T-helper 17 cell (primary cell): ENCODE data around the gene AQP7. TPM values are rescaled to one million over a fixed set of nuclear protein-coding genes. Genes with fewer than 3 reads are reported as not detected.

ENCODE experiments used
- ATAC-seq: fragments of 150-1000 bp; cut with Tn5 transposase; 2 replicates; pipeline ENCODE4 v1.10.0; 2021; ENCODE audit warnings: mild to moderate bottlenecking, moderate library complexity
- DNase-seq, 3 donors: peaks; one replicate each; pipeline versions ENCODE4 v3.0.0 to v3.0.0-alpha.2; 2020 to 2021
- H3K9me3 ChIP-seq: one replicate; pipeline ENCODE4 v1.7.0; 2013; ENCODE audit warnings: low read length, mild to moderate bottlenecking; ENCODE audit not compliant: control insufficient read depth, poor library complexity, severe bottlenecking
- H3K27ac Mint-ChIP-seq: one replicate; pipeline ENCODE4 v1.8.0; 2022; ENCODE audit warnings: mild to moderate bottlenecking, moderate library complexity, mixed read lengths
- H3K27me3 Mint-ChIP-seq: one replicate; pipeline ENCODE4 v1.8.0; 2022; ENCODE audit warnings: mixed read lengths
- H3K36me3 Mint-ChIP-seq: one replicate; pipeline ENCODE4 v1.8.0; 2022; ENCODE audit warnings: low read depth, mixed read lengths
- H3K4me1 Mint-ChIP-seq: one replicate; pipeline ENCODE4 v1.8.0; 2022; ENCODE audit warnings: mild to moderate bottlenecking, mixed read lengths
- H3K4me3 Mint-ChIP-seq: one replicate; pipeline ENCODE4 v1.8.0; 2022; ENCODE audit warnings: mild to moderate bottlenecking, moderate library complexity, mixed read lengths
- total RNA-seq, 4 donors: library from RNA in 2 of 4; stranded (reverse) in 2 of 4; gene quantifications; one replicate each; pipeline ENCODE4 v1.2.3 and lab custom pipeline; 2022 to 2026

AQP7 gene
- total RNA-seq, 2 donors from 2014 or later = 0.31 to 1.2 TPM

GRCh38 chr9:33440204-33440603, 37.8 kb upstream of the AQP7 start:
- peak overlapping the region; percentile 32 for H3K27ac Mint-ChIP-seq
- DNase-seq (no peak), ATAC-seq (no peak)
- no peaks in the 10 kb centered on the region for H3K9me3 ChIP-seq
- H3K4me1 Mint-ChIP-seq = peaks cover 55% of the 10 kb centered on the region
- peak overlapping the region; percentile 68 for H3K4me3 Mint-ChIP-seq
- peaks cover 8% of the 10 kb centered on the region for H3K36me3 Mint-ChIP-seq
- no peaks in the 10 kb centered on the region for H3K27me3 Mint-ChIP-seq

DNA sequence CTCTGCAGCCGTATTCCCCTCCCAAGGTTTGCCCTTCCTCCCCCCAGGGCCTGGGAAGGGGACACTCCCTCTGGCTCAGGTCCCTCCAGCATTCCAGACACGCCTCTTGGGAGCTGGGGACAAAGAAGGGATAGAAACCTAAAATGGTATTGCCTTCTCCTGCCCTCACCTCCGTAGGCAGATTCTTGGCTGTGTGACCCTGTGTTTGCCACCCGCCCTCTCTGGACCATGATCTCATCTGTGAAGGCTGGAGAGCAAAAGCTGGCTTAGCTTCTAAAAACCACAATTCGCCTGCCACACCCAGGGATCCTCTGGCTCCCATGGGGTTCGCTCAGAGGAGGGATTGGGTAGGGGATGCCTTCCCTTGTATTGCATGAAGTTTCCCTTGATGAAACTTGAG, 37.4 kb upstream of the AQP7 start:
- H3K4me1 Mint-ChIP-seq = peaks cover 50% of the 10 kb centered on the region
- H3K36me3 Mint-ChIP-seq = peaks cover 7% of the 10 kb centered on the region
- H3K9me3 ChIP-seq = no peaks in the 10 kb centered on the region
- no peaks in the 10 kb centered on the region for H3K27me3 Mint-ChIP-seq
- peak overlapping the region; percentile 60 for H3K27ac Mint-ChIP-seq
- ATAC-seq = no peak
- H3K4me3 Mint-ChIP-seq = peak overlapping the region; percentile 68
- no peak for DNase-seq

DNA sequence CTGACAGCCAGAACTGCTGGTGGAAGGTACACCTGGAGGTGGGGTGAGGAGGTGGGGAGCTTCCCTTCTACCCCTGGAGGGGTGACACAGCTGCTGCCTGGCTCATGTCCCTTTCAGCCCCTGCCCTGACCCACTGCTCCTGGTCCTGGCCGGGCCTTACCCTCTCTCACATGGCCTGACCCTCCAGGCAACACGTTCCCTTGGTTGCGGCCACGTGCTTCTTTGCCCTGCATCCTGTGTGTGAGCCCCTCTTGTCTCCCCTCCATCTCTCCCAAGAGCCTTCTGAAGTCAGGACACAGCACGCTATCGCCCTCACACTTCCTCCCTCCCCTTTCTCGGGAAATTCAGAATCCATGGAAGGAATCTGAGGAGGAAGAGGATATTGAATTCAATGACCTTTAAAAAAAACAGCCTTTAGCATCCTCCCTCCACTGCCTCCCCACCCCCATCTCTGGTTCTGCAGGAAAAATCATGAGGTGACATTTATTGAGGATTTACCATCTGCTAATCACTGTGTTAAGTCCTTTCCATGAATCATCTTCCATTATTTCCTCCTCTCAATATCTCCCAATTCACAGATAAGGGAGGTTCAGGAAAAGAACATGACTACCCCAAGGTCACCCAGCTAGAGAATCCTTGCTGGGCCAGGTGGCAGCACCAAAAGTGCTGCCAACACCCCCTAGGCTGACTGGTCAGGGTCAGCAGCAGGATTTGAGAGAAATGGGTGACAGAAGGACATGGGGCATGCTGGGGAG, 36.7 kb upstream of the AQP7 start:
- H3K4me3 Mint-ChIP-seq = no peak overlapping the region

GRCh38 chr9:33437898-33438297, 35.5 kb upstream of the AQP7 start:
- DNase-seq = no peak

More for the DNA sequence above, 36.7 kb upstream of the AQP7 start:
- peaks cover 7% of the 10 kb centered on the region for H3K36me3 Mint-ChIP-seq
- no peaks in the 10 kb centered on the region for H3K9me3 ChIP-seq
- no peak for ATAC-seq
- H3K27ac Mint-ChIP-seq = peak overlapping the region; percentile 60
- H3K27me3 Mint-ChIP-seq = no peaks in the 10 kb centered on the region
- no peak for DNase-seq
- peaks cover 50% of the 10 kb centered on the region for H3K4me1 Mint-ChIP-seq

DNA sequence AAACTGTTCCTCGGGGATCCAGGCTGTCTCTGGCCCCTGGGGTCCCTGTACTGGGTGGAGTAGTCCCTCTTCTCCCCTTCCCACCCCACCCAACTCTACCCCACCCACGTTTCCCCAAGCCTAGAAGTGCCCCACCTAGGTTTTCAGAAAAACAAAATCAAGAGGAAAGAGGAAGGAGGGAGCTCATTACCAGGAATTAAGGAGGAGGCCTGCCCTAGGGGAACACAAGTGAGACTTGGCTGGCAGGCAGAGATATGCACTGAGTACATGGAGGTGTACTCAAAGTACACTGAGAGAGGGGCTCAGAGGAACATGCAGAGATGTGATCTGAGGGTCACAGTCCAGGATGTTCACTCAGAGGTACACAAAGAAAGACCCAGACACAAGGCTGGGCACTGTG, 34.8 kb upstream of the AQP7 start:
- Mint-ChIP-seq H3K4me3 (no peak overlapping the region), H3K36me3 (peaks cover 7% of the 10 kb centered on the region), H3K27me3 (no peaks in the 10 kb centered on the region), H3K4me1 (peaks cover 45% of the 10 kb centered on the region), H3K27ac (peak overlapping the region; percentile 62)
- DNase-seq (no peak), ATAC-seq (no peak)
- no peaks in the 10 kb centered on the region for H3K9me3 ChIP-seq

More at GRCh38 chr9:33437898-33438297, 35.5 kb upstream of the AQP7 start:
- Mint-ChIP-seq H3K27me3 (no peaks in the 10 kb centered on the region), H3K27ac (no peak overlapping the region), H3K4me1 (peaks cover 46% of the 10 kb centered on the region), H3K36me3 (peaks cover 7% of the 10 kb centered on the region), H3K4me3 (no peak overlapping the region)
- H3K9me3 ChIP-seq = no peaks in the 10 kb centered on the region
- ATAC-seq = no peak

DNA sequence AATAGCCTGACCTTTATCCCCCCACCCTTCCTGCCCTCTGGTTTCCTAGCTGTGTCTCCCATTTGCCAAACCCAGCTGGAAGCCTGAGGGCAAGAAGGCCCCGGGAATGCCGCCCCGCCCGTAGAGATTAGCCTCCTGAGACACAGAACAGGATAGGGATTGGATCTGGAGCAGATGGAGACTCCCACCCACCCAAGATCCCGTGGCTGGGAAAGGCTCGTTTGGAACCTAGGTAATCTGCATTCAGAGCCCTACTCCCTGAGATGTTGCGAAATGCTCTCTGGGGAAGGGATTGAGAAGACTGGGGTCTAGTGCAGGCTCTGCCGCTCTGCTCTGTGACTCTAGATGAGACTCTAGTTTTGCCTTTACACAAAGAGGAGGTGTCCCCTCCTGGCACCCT, 34.1 kb upstream of the AQP7 start:
- Mint-ChIP-seq H3K4me1 (peaks cover 42% of the 10 kb centered on the region), H3K4me3 (no peak overlapping the region), H3K27me3 (no peaks in the 10 kb centered on the region), H3K27ac (peak overlapping the region; percentile 37), H3K36me3 (peaks cover 7% of the 10 kb centered on the region)
- no peak for DNase-seq
- H3K9me3 ChIP-seq = no peaks in the 10 kb centered on the region
- no peak for ATAC-seq

- H3K4me3 Mint-ChIP-seq = no peak overlapping the region
- H3K4me1 Mint-ChIP-seq = peaks cover 38% of the 10 kb centered on the region
- peaks cover 7% of the 10 kb centered on the region for H3K36me3 Mint-ChIP-seq
- H3K27ac Mint-ChIP-seq = peak overlapping the region; percentile 37
- no peak for ATAC-seq
- no peak for DNase-seq
- no peaks in the 10 kb centered on the region for H3K9me3 ChIP-seq
- H3K27me3 Mint-ChIP-seq = no peaks in the 10 kb centered on the region
Measured at GRCh38 chr9:33435821-33436277, 33.5 kb upstream of the AQP7 start.

GRCh38 chr9:33434317-33435105, 32.1 kb upstream of the AQP7 start:
- no peak for ATAC-seq
- Mint-ChIP-seq H3K4me3 (no peak overlapping the region), H3K27me3 (no peaks in the 10 kb centered on the region), H3K27ac (no peak overlapping the region), H3K4me1 (peaks cover 31% of the 10 kb centered on the region), H3K36me3 (no peaks in the 10 kb centered on the region)
- no peaks in the 10 kb centered on the region for H3K9me3 ChIP-seq
- DNase-seq = no peak

DNA sequence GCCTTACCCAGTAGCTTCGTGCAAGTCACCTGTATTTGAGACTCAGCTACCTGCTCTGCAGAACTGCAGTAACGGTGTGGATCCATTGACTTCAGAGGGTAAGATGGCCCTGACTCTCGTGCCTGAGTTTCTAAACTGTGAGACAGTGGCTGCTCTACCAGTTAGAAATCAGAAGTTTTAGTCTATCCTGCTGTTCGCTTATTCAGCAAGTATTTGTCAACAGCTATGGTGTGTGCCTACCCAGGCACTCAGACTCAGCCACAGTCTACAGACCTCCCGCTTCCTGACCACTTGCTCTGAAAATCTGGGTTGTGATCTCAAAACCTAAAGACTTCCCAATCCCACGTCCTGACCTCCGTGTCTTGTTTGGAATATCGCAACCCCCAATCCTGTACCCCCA, 31.5 kb upstream of the AQP7 start:
- H3K4me3 Mint-ChIP-seq = no peak overlapping the region
- no peaks in the 10 kb centered on the region for H3K27me3 Mint-ChIP-seq
- ATAC-seq = no peak
- no peaks in the 10 kb centered on the region for H3K36me3 Mint-ChIP-seq
- no peak overlapping the region for H3K27ac Mint-ChIP-seq
- no peak for DNase-seq
- no peaks in the 10 kb centered on the region for H3K9me3 ChIP-seq
- H3K4me1 Mint-ChIP-seq = peaks cover 33% of the 10 kb centered on the region

DNA sequence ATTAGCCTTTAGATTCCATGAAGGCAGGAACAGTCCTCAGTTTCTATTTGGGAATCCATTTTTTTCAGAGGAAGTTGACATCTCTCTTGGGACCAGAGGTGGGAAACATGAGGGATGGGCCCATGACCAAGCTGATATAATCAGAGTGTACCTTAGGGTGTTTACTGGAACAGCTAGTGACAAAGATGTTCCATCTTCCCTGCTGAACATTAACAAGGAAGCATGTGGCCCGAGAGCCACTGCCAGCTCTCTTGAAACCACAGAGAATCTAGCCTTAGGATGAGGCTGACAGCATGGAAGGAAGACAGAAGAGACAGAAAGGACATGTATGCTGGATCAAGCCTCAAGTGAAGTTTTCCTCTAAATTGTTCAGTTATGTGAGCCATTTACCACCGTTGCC, 29.1 kb upstream of the AQP7 start:
- Mint-ChIP-seq H3K4me3 (no peak overlapping the region), H3K27ac (no peak overlapping the region), H3K27me3 (no peaks in the 10 kb centered on the region), H3K36me3 (peaks cover 3% of the 10 kb centered on the region), H3K4me1 (peaks cover 28% of the 10 kb centered on the region)
- H3K9me3 ChIP-seq = no peaks in the 10 kb centered on the region
- ATAC-seq = no peak
- DNase-seq = no peak

DNA sequence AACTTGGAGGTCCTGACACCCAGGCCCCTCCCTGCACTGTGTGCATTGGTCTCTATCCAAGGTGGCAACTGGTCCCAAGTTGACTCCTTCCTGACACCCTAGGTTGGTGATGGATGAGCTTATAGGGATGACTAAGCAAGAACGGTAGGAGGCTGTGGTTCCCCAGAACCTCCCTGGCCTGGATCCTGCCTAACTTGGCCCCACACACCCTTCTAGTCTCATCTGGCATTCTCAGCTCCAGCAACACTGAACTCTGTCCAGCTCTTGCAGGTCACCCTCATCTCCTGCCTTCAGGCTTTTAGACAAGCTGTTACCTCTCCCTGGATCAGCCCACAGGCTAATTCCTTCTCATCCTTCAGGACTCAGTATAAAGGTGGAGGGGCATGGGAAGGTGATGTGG, 28.6 kb upstream of the AQP7 start:
- H3K27me3 Mint-ChIP-seq = no peaks in the 10 kb centered on the region
- H3K9me3 ChIP-seq = no peaks in the 10 kb centered on the region
- ATAC-seq = no peak
- H3K4me3 Mint-ChIP-seq = no peak overlapping the region
- peaks cover 32% of the 10 kb centered on the region for H3K4me1 Mint-ChIP-seq
- no peak for DNase-seq
- no peak overlapping the region for H3K27ac Mint-ChIP-seq
- H3K36me3 Mint-ChIP-seq = peaks cover 3% of the 10 kb centered on the region

GRCh38 chr9:33429256-33429985, 27.1 kb upstream of the AQP7 start:
- ATAC-seq (no peak), DNase-seq (no peak)
- Mint-ChIP-seq H3K27me3 (no peaks in the 10 kb centered on the region), H3K27ac (peak overlapping the region; percentile 27), H3K4me3 (no peak overlapping the region), H3K36me3 (peaks cover 3% of the 10 kb centered on the region), H3K4me1 (peaks cover 24% of the 10 kb centered on the region)
- H3K9me3 ChIP-seq = no peaks in the 10 kb centered on the region

- peaks cover 18% of the 10 kb centered on the region for H3K4me1 Mint-ChIP-seq
- peak; percentile 93 for ATAC-seq
- peak overlapping the region; percentile 81 for H3K27ac Mint-ChIP-seq
- no peaks in the 10 kb centered on the region for H3K9me3 ChIP-seq
- H3K27me3 Mint-ChIP-seq = no peaks in the 10 kb centered on the region
- no peak for DNase-seq
- H3K36me3 Mint-ChIP-seq = peaks cover 3% of the 10 kb centered on the region
- H3K4me3 Mint-ChIP-seq = no peak overlapping the region
Measured at GRCh38 chr9:33426843-33427293, 24.5 kb upstream of the AQP7 start.
